Measurements from ENCODE around the gene RPL23. TPM values are rescaled to one million over a fixed set of nuclear protein-coding genes. Genes with fewer than 3 reads are reported as not detected.
A peak's percentile ranks its signal among the peaks of the same experiment; 100 is the strongest.

The RPL23 gene
- total and polyA plus RNA-seq, 9 of the 15 experiments (the other 6 are each of a cell fraction or from before 2014, with no cell fraction given): 1,745 to 3,667 (median 3,096) TPM

DNA sequence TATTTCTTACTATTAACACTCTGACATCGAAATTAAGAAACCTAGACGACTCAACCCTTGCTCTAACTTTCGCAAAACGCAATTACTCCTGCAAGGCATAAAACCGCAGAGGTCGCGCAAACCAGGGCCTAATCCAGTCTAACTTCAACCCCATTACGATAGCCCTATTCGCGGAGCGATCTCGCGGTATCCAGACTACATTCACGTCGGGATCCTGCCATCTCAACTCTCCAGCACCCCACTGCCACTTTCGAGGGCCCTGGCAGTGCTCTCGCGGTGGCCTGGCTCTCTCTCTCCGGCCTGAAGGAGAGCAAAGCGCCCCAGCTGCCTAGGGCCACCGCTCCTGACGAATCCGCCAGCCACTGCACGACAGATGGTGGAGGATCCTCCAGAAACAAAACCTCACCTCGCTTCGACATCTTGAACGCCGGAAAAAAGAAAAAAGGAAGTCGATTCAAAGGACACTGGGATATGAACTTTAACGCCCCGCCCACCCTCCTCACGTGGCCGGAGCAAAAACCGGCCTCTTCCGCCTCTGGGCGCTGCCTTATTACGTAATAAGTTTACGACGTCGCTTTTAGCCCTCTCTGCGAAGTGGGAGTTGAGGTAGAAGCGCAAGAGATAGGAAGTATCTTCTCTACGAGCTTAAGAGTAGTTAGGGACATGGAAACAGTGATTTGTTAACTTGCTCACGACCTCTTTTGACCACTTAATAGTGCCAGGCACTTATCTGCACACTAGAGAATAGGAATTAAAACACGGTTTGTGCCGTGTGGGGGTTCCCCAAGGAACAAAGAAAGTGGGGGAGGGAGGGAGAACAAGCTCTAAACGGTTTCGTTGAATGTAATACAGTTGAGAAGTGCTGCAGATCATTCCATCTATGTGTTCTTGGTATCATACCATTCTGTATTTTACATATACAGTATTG lies at the start of gene RPL23 (continued):
- TF ChIP-seq, protein P1, sequence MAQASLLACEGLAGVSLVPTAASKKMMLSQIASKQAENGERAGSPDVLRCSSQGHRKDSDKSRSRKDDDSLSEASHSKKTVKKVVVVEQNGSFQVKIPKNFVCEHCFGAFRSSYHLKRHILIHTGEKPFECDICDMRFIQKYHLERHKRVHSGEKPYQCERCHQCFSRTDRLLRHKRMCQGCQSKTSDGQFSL (CRISPR knock-in tag; IDR thresholded peaks at IDR 0.05): 0 out of 2 replicates have a peak, but pooled peaks have one; percentile 19
- TF ChIP-seq, protein P1 (tag; IDR thresholded peaks at IDR 0.05): 0 out of 4 replicates have a peak, but pooled peaks of 1 of the 2 experiments have one; percentile 39
- TF ChIP-seq GTF2F1 (IDR thresholded peaks at IDR 0.05; ENCODE audit: low read depth, low read length): peak; percentile 86; the same call in 1 of the 2 replicates
- TF ChIP-seq, protein P2, sequence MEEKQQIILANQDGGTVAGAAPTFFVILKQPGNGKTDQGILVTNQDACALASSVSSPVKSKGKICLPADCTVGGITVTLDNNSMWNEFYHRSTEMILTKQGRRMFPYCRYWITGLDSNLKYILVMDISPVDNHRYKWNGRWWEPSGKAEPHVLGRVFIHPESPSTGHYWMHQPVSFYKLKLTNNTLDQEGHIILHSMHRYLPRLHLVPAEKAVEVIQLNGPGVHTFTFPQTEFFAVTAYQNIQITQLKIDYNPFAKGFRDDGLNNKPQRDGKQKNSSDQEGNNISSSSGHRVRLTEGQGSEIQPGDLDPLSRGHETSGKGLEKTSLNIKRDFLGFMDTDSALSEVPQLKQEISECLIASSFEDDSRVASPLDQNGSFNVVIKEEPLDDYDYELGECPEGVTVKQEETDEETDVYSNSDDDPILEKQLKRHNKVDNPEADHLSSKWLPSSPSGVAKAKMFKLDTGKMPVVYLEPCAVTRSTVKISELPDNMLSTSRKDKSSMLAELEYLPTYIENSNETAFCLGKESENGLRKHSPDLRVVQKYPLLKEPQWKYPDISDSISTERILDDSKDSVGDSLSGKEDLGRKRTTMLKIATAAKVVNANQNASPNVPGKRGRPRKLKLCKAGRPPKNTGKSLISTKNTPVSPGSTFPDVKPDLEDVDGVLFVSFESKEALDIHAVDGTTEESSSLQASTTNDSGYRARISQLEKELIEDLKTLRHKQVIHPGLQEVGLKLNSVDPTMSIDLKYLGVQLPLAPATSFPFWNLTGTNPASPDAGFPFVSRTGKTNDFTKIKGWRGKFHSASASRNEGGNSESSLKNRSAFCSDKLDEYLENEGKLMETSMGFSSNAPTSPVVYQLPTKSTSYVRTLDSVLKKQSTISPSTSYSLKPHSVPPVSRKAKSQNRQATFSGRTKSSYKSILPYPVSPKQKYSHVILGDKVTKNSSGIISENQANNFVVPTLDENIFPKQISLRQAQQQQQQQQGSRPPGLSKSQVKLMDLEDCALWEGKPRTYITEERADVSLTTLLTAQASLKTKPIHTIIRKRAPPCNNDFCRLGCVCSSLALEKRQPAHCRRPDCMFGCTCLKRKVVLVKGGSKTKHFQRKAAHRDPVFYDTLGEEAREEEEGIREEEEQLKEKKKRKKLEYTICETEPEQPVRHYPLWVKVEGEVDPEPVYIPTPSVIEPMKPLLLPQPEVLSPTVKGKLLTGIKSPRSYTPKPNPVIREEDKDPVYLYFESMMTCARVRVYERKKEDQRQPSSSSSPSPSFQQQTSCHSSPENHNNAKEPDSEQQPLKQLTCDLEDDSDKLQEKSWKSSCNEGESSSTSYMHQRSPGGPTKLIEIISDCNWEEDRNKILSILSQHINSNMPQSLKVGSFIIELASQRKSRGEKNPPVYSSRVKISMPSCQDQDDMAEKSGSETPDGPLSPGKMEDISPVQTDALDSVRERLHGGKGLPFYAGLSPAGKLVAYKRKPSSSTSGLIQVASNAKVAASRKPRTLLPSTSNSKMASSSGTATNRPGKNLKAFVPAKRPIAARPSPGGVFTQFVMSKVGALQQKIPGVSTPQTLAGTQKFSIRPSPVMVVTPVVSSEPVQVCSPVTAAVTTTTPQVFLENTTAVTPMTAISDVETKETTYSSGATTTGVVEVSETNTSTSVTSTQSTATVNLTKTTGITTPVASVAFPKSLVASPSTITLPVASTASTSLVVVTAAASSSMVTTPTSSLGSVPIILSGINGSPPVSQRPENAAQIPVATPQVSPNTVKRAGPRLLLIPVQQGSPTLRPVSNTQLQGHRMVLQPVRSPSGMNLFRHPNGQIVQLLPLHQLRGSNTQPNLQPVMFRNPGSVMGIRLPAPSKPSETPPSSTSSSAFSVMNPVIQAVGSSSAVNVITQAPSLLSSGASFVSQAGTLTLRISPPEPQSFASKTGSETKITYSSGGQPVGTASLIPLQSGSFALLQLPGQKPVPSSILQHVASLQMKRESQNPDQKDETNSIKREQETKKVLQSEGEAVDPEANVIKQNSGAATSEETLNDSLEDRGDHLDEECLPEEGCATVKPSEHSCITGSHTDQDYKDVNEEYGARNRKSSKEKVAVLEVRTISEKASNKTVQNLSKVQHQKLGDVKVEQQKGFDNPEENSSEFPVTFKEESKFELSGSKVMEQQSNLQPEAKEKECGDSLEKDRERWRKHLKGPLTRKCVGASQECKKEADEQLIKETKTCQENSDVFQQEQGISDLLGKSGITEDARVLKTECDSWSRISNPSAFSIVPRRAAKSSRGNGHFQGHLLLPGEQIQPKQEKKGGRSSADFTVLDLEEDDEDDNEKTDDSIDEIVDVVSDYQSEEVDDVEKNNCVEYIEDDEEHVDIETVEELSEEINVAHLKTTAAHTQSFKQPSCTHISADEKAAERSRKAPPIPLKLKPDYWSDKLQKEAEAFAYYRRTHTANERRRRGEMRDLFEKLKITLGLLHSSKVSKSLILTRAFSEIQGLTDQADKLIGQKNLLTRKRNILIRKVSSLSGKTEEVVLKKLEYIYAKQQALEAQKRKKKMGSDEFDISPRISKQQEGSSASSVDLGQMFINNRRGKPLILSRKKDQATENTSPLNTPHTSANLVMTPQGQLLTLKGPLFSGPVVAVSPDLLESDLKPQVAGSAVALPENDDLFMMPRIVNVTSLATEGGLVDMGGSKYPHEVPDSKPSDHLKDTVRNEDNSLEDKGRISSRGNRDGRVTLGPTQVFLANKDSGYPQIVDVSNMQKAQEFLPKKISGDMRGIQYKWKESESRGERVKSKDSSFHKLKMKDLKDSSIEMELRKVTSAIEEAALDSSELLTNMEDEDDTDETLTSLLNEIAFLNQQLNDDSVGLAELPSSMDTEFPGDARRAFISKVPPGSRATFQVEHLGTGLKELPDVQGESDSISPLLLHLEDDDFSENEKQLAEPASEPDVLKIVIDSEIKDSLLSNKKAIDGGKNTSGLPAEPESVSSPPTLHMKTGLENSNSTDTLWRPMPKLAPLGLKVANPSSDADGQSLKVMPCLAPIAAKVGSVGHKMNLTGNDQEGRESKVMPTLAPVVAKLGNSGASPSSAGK (IDR thresholded peaks at IDR 0.05): peak; percentile 65
- peak; percentile 83 for TF ChIP-seq RNF2 (IDR thresholded peaks at IDR 0.05)
- TF ChIP-seq SP1 (CRISPR knock-in tag; IDR thresholded peaks at IDR 0.05): peak; percentile 87
- TF ChIP-seq NEUROD1 (IDR thresholded peaks at IDR 0.05; ENCODE audit: borderline replicate concordance, low read depth, low read length, partially characterized antibody): peak; percentile 78
- peak; percentile 97 for TF ChIP-seq USF1 (CRISPR knock-in tag; IDR thresholded peaks at IDR 0.05)
- TF ChIP-seq MECOM (CRISPR knock-in tag; IDR thresholded peaks at IDR 0.05): peak; percentile 24; the same call in 1 of the 2 replicates
- TF ChIP-seq, protein P3, sequence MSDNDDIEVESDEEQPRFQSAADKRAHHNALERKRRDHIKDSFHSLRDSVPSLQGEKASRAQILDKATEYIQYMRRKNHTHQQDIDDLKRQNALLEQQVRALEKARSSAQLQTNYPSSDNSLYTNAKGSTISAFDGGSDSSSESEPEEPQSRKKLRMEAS (CRISPR knock-in tag; IDR thresholded peaks at IDR 0.05): peak; percentile 77
- TF ChIP-seq, protein P4, sequence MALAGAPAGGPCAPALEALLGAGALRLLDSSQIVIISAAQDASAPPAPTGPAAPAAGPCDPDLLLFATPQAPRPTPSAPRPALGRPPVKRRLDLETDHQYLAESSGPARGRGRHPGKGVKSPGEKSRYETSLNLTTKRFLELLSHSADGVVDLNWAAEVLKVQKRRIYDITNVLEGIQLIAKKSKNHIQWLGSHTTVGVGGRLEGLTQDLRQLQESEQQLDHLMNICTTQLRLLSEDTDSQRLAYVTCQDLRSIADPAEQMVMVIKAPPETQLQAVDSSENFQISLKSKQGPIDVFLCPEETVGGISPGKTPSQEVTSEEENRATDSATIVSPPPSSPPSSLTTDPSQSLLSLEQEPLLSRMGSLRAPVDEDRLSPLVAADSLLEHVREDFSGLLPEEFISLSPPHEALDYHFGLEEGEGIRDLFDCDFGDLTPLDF (CRISPR knock-in tag; IDR thresholded peaks at IDR 0.05): 0 out of 2 replicates have a peak, but pooled peaks have one; percentile 27
